Transverse colon (tissue), 4 donors: ENCODE results near the gene RACK1. TPM values are rescaled to one million over a fixed set of nuclear protein-coding genes. Genes with fewer than 3 reads are reported as not detected.
A peak's percentile ranks its signal among the peaks of the same experiment; 100 is the strongest.

Experiments
- DNase-seq: peaks from one replicate; pipeline ENCODE4 v3.0.0-alpha.2; 2019
- H3K27ac ChIP-seq, 4 donors: fragments of 200-600 bp; sonication (generic); 2 replicates each; pipeline ENCODE4 v1.5.1; 2016 to 2018; ENCODE audit warnings: inconsistent platforms in 4 of 4
- H3K27me3 ChIP-seq: fragments of 200-600 bp; sonication (generic); 2 replicates; pipeline ENCODE4 v1.5.1; 2017; ENCODE audit warnings: inconsistent platforms
- H3K36me3 ChIP-seq, 4 donors: fragments of 200-600 bp; sonication (generic); 2 replicates each; pipeline ENCODE4 v1.5.1; 2017 to 2019; ENCODE audit warnings: inconsistent platforms in 4 of 4
- H3K4me1 ChIP-seq, 4 donors: fragments of 200-600 bp; sonication (generic); 2 replicates each; pipeline ENCODE4 v1.5.1; 2017 to 2020; ENCODE audit warnings: inconsistent platforms in 4 of 4
- H3K4me3 ChIP-seq, 4 donors: fragments of 200-600 bp; sonication (generic); 1 replicate in 1 of 4; 2 replicates in 3 of 4; pipeline versions ENCODE4 v1.5.1 to v1.6.1; 2017 to 2019; ENCODE audit warnings: inconsistent platforms in 4 of 4
- H3K9me3 ChIP-seq, 2 donors: fragments of 200-600 bp; sonication (generic); 2 replicates each; pipeline ENCODE4 v1.5.1; 2017 to 2019; ENCODE audit warnings: inconsistent platforms in 2 of 2
- EP300 ChIP-seq: sonication (generic); formaldehyde crosslinking; IDR thresholded peaks from one replicate; pipeline ENCODE4 v1.6.1; 2017; ENCODE audit warnings: antibody characterized with exemption, low read depth
- POLR2A ChIP-seq: fragments of 450-650 bp; IDR thresholded peaks from one replicate; pipeline ENCODE4 v1.6.1; 2016; ENCODE audit warnings: antibody characterized with exemption, mild to moderate bottlenecking, moderate library complexity
- POLR2AphosphoS5 ChIP-seq, 3 donors: sonication (generic); formaldehyde crosslinking; IDR thresholded peaks; one replicate each; pipeline ENCODE4 v1.6.1; 2016; ENCODE audit warnings: antibody characterized with exemption in 3 of 3
- WGBS, 2 donors: methylation state at CpG; one replicate each; pipeline ENCODE4 v1.1.5; 2018; ENCODE audit warnings: low coverage in 1 of 2; 5-methylcytosine and 5-hydroxymethylcytosine counted together
- in situ Hi-C, 4 donors: fragments of 200-750 bp; cut with MboI; loops; one replicate each; pipeline versions ENCODE4 v1.15.0 to v1.15.1; 2017; ENCODE audit warnings: low sequenced_read_pairs in 3 of 4, low pct_ligation_motif_present in 1 of 4, low pct_unique_long_range_greater_than_20kb in 1 of 4
- intact Hi-C: fragments of 100-400 bp; cut with DNase I; formaldehyde crosslinking; loops from one replicate; pipeline ENCODE4 v1.15.1; 2023; ENCODE audit warnings: low total_unique reads
- total RNA-seq, 4 donors: library from RNA; depleted of rRNA; stranded (reverse); fragments of >200 nt; gene quantifications; one replicate each; pipeline ENCODE4 v1.1.0, GENCODE V29; 2016
- TF ChIP-seq, protein P1 (sequence below), 5 experiments: fragments of 200-600 bp in 3 of 5; fragments of 450-650 bp in 2 of 5; sonication (generic) in 3 of 5; IDR thresholded peaks; 1 replicate in 2 of 5; 2 replicates in 3 of 5; pipeline ENCODE4 v1.5.1; 2016 to 2017; ENCODE audit warnings: antibody characterized with exemption in 5 of 5, inconsistent platforms in 3 of 5, mild to moderate bottlenecking in 2 of 5, moderate library complexity in 1 of 5

RACK1 gene
- total RNA-seq, 4 donors from 2014 or later = 1,633 to 1,930 (median 1,753) TPM

DNA sequence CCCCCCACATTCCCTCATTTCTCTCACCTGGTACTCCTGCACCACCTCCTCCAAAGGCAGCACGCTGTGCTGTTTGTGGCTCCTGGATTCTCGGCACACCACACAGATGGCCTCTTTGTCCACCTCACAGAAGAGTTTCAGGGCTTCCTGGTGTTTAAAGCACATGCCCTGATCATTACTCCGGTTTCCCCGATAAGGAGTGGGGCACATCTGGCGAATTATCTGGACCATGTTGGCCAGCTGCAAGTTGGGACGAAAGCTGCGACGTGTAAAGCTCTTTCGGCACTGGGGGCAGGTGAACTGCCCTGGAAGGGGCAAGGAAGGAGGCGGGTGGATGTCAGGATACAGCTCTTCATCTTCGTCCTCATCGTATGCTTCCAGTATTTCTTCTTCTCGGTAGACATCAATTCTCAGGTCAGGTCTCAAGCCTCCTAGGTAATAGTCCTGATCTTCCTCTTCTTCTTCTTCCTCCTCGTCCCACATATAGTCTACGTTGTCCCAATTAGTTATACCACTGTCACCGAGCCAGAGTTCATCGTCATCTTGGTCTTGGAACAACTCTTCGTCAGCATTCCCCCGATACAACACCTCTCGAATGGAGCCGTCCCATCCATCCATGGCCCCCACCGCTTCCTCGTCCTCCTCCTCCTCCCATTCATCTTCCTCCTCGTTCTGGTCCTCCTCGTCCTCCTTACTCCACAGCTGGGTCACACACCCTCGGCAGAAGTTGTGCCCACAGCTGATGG, 16.4 kb upstream of the RACK1 start:
- DNase-seq = no peak
- TF ChIP-seq POLR2AphosphoS5 (IDR thresholded peaks at IDR 0.05) (no peak), POLR2A (no peak), EP300 (no peak)
- TF ChIP-seq, protein P1, sequence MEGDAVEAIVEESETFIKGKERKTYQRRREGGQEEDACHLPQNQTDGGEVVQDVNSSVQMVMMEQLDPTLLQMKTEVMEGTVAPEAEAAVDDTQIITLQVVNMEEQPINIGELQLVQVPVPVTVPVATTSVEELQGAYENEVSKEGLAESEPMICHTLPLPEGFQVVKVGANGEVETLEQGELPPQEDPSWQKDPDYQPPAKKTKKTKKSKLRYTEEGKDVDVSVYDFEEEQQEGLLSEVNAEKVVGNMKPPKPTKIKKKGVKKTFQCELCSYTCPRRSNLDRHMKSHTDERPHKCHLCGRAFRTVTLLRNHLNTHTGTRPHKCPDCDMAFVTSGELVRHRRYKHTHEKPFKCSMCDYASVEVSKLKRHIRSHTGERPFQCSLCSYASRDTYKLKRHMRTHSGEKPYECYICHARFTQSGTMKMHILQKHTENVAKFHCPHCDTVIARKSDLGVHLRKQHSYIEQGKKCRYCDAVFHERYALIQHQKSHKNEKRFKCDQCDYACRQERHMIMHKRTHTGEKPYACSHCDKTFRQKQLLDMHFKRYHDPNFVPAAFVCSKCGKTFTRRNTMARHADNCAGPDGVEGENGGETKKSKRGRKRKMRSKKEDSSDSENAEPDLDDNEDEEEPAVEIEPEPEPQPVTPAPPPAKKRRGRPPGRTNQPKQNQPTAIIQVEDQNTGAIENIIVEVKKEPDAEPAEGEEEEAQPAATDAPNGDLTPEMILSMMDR (IDR thresholded peaks at IDR 0.05) = no peak
- Histone ChIP-seq H3K27me3 (no peaks in the 10 kb centered on the region), H3K9me3 (no peaks in the 10 kb centered on the region), H3K27ac (peak overlapping the region; percentile 92 to 100 (median 98)), H3K4me1 (peaks cover 13 to 56% (median 33%) of the 10 kb centered on the region in 4 donors), H3K36me3 (no peaks in the 10 kb centered on the region), H3K4me3 (peak overlapping the region; percentile 71 to 85 (median 80))
- in situ Hi-C loops = loop anchor here in 1 of 4 donors (5.0 kb wide), 1 partner anchor 73 kb away; no protein-coding TSS in a partner anchor
- WGBS, 2 donors = 0 to 3% methylated on average over 11 to 26 of the region's 26 CpGs
- intact Hi-C loops = no loop called here

DNA sequence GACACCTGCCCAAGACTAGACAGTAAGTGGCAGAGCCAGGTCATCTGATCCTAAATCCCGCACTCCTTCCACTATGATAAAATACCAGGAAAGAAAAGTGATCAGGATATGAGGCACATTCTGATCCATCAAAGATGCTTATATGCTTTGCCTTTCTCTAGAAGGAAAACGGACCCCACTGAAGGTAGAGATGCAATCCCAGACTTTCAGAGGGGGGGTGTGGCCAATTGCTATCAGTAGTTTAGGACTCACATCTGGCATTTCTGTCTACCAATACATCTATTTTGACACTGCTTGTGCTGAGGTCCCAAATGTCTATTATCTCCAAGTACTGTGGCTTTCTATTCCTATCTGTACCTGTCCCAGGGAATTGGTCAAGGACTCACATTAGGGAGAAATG, 15.6 kb upstream of the RACK1 start:
- TF ChIP-seq POLR2AphosphoS5 (IDR thresholded peaks at IDR 0.05) (no peak), POLR2A (no peak), EP300 (no peak)
- TF ChIP-seq, protein P1 (IDR thresholded peaks at IDR 0.05) = no peak
- intact Hi-C loops = no loop called here
- Histone ChIP-seq H3K4me1 (peaks cover 13 to 60% (median 34%) of the 10 kb centered on the region in 4 donors), H3K4me3 (peak overlapping the region in 3 of 4 donors; percentile 71 to 83 (median 78)), H3K27ac (peak overlapping the region in 3 of 4 donors; percentile 97 to 100 (median 99)), H3K9me3 (no peaks in the 10 kb centered on the region), H3K36me3 (no peaks in the 10 kb centered on the region), H3K27me3 (no peaks in the 10 kb centered on the region)
- WGBS, 2 donors = 29 to 40% methylated on average over 2 of the region's 2 CpGs
- in situ Hi-C loops = no loop called here
- no peak for DNase-seq

DNA sequence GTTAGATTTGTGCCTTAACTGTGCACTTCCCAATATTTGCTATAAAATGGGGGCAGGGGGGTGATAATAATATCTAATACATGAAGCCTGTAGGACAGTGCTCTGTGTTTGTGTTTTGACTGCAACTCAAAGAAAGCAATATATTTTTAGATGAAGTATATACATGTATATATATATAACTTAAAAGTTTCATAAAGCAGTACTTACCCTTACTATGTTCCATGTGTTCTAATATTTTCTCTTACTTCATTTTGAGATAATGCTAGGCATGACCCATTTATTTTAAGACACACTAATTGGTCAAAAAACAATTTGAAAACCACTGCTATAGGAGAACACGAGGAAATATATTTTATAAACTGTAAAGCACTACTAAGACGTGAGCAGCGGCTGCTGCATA, 14.9 kb upstream of the RACK1 start:
- Histone ChIP-seq H3K4me1 (peaks cover 13 to 60% (median 35%) of the 10 kb centered on the region in 4 donors), H3K4me3 (peak overlapping the region in 3 of 4 donors; percentile 71 to 83 (median 78)), H3K27me3 (no peaks in the 10 kb centered on the region), H3K9me3 (no peaks in the 10 kb centered on the region), H3K36me3 (no peaks in the 10 kb centered on the region), H3K27ac (peak overlapping the region in 1 of 4 donors; percentile 99)
- in situ Hi-C loops = no loop called here
- intact Hi-C loops = no loop called here
- WGBS, 2 donors = 34 to 50% methylated on average over 3 of the region's 3 CpGs
- DNase-seq = no peak
- TF ChIP-seq, protein P1 (IDR thresholded peaks at IDR 0.05) = no peak
- TF ChIP-seq POLR2AphosphoS5 (IDR thresholded peaks at IDR 0.05) = no peak
- no peak for TF ChIP-seq EP300

DNA sequence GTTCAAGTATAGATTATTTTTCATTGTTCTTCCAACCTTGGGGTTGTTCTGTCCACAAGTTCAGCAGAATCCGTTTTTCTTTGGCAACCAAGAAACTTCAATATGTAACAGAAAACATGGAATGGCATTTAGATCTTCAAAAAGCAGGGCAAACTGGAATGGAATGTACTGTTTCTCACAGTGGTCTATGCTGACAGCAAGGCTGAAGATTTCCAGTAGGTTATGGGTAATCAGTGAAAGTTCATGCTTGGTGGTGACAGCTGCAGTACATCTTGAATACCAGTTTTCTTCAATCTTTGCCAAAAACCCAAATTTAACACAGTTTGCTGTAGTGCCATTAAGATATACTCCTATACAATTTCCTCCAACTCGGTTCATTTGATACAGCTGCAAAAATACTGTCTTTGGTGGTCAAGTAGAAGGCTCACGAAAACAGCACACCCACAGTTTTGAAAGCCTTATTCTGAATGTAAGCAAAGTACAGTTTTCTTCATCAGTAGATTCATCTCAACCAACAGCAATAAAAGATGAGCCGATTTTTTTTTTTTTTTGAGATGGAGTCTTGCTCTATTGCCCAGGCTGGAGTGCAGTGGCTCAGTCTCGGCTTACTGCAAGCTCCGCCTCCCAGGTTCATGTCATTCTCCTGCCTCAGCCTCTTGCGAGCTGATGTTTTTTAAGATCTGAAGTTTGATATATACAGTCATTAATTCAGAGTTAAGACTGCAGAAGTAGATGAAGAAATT, 12.3 kb upstream of the RACK1 start:
- whole genome bisulfite sequencing, 2 donors = 77 to 78% methylated on average over 7 of the region's 7 CpGs
- Histone ChIP-seq H3K36me3 (peaks cover 0 to 7% (median 0%) of the 10 kb centered on the region in 4 donors), H3K4me1 (peaks cover 21 to 67% (median 36%) of the 10 kb centered on the region in 4 donors), H3K4me3 (no peak overlapping the region), H3K9me3 (no peaks in the 10 kb centered on the region), H3K27ac (no peak overlapping the region), H3K27me3 (no peaks in the 10 kb centered on the region)
- TF ChIP-seq POLR2AphosphoS5 (IDR thresholded peaks at IDR 0.05) (no peak), POLR2A (no peak), EP300 (no peak)
- TF ChIP-seq, protein P1 (IDR thresholded peaks at IDR 0.05) = no peak
- no peak for DNase-seq
- intact Hi-C loops = no loop called here
- in situ Hi-C loops = no loop called here
